Progenitor cell of endocrine pancreas (in vitro differentiated cells): ENCODE data around the gene TBCE. TPM values are rescaled to one million over a fixed set of nuclear protein-coding genes. Genes with fewer than 3 reads are reported as not detected.

Source experiments
- DNase-seq: peaks from one replicate; pipeline ENCODE4 v3.0.0; 2021; ENCODE audit warnings: low spot score; ENCODE audit not compliant: unreplicated experiment
- H3K27ac Mint-ChIP-seq: 2 replicates; pipeline ENCODE4 v1.8.0; 2021; ENCODE audit warnings: mild to moderate bottlenecking, moderate library complexity, mixed read lengths
- H3K27me3 Mint-ChIP-seq: 2 replicates; pipeline ENCODE4 v1.8.0; 2021; ENCODE audit warnings: mixed read lengths
- H3K36me3 Mint-ChIP-seq: 2 replicates; pipeline ENCODE4 v1.8.0; 2022; ENCODE audit warnings: mixed read lengths; ENCODE audit not compliant: insufficient read depth
- H3K4me1 Mint-ChIP-seq: 2 replicates; pipeline ENCODE4 v1.8.0; 2021; ENCODE audit warnings: low read depth, mixed read lengths
- H3K4me3 Mint-ChIP-seq: 2 replicates; pipeline ENCODE4 v1.8.0; 2021; ENCODE audit warnings: low read depth, mild to moderate bottlenecking, moderate library complexity, mixed read lengths
- H3K9me3 Mint-ChIP-seq: 2 replicates; pipeline ENCODE4 v1.8.0; 2021; ENCODE audit warnings: low read depth, mixed read lengths
- CTCF ChIP-seq: fragments of 200-600 bp; sonication (generic); IDR thresholded peaks from one replicate; pipeline ENCODE4 v1.5.0; 2021; ENCODE audit warnings: antibody characterized with exemption, mild to moderate bottlenecking; ENCODE audit not compliant: unreplicated experiment
- total RNA-seq: library from RNA; stranded (reverse); gene quantifications from 2 replicates; pipeline ENCODE4 v1.2.1, GENCODE V29; 2021

TBCE gene
- total RNA-seq, 1 donor from 2014 or later = 40.7 TPM

- no peak for DNase-seq
- Mint-ChIP-seq H3K36me3 (peaks cover 13% of the 10 kb centered on the region), H3K9me3 (no peaks in the 10 kb centered on the region), H3K4me1 (no peaks in the 10 kb centered on the region), H3K27me3 (no peaks in the 10 kb centered on the region), H3K4me3 (no peak overlapping the region), H3K27ac (no peak overlapping the region)
- TF ChIP-seq CTCF = no peak
Observed at GRCh38 chr1:235495030-235495429, 127.8 kb downstream of the TBCE start.

- no peak overlapping the region for H3K4me3 Mint-ChIP-seq
- no peaks in the 10 kb centered on the region for H3K4me1 Mint-ChIP-seq
- DNase-seq = no peak
- H3K9me3 Mint-ChIP-seq = no peaks in the 10 kb centered on the region
- H3K36me3 Mint-ChIP-seq = peaks cover 13% of the 10 kb centered on the region
- H3K27me3 Mint-ChIP-seq = no peaks in the 10 kb centered on the region
- no peak for TF ChIP-seq CTCF
- no peak overlapping the region for H3K27ac Mint-ChIP-seq
Observed at GRCh38 chr1:235495551-235495950, 128.3 kb downstream of the TBCE start.

- Mint-ChIP-seq H3K9me3 (no peaks in the 10 kb centered on the region), H3K4me3 (no peak overlapping the region), H3K36me3 (no peaks in the 10 kb centered on the region)
Observed at GRCh38 chr1:235500971-235501540, 133.8 kb downstream of the TBCE start.

More at GRCh38 chr1:235500971-235501540, 133.8 kb downstream of the TBCE start:
- Mint-ChIP-seq H3K27me3 (no peaks in the 10 kb centered on the region), H3K27ac (no peak overlapping the region), H3K4me1 (peaks cover 11% of the 10 kb centered on the region)
- TF ChIP-seq CTCF = no peak
- no peak for DNase-seq

Other genes starting within 250 kb of the TBCE start
- gene TOMM20, start 238.6 kb upstream of the TBCE start, total RNA-seq = 110 and 120 TPM in 2 replicates
- 68.4 and 75.0 TPM in 2 replicates for gene RBM34, start 206.2 kb upstream of the TBCE start, total RNA-seq
- 66.5 and 68.8 TPM in 2 replicates for gene ARID4B, start 39.2 kb upstream of the TBCE start, total RNA-seq
- 43.3 and 50.6 TPM in 2 replicates for gene GGPS1, start 38.9 kb upstream of the TBCE start, total RNA-seq
- gene B3GALNT2, start 137.0 kb downstream of the TBCE start, total RNA-seq = 47.7 and 49.6 TPM in 2 replicates